IMR-90 (cell line): ENCODE results near the gene TRAPPC12. TPM values are rescaled to one million over a fixed set of nuclear protein-coding genes. Genes with fewer than 3 reads are reported as not detected.

ENCODE experiments used
- ATAC-seq: fragments of 200-7000 bp; cut with Tn5 transposase; 2 replicates; pipeline ENCODE4 v1.9.1; 2020; ENCODE audit warnings: low read depth, mild to moderate bottlenecking, moderate library complexity
- BruUV-seq: library from RNA; stranded (reverse); fragments of 400-500 nt; replicated peaks from 2 replicates; lab custom pipeline; 2021; lab: Mats Ljungman, UMichigan
- CTCF ChIA-PET: fragments of 300-600 bp; formaldehyde crosslinking; extraction: SDS; loops from one replicate; lab custom pipeline; 2021; ENCODE audit warnings: antibody characterized with exemption; lab: Yijun Ruan, JAX
- POLR2A ChIA-PET: fragments of 300-600 bp; sonication (Branson Sonifier 250); formaldehyde crosslinking; loops from one replicate; lab custom pipeline; 2022; ENCODE audit warnings: antibody characterized with exemption; ENCODE audit not compliant: unreplicated experiment; lab: Charles Lee
- DNase-seq: peaks from one replicate; pipeline ENCODE4 v3.0.0; 2013
- H2AFZ ChIP-seq: replicated peaks from 2 replicates; pipeline ENCODE3; 2013; ENCODE audit warnings: low read length, mild to moderate bottlenecking; ENCODE audit not compliant: poor library complexity
- H2AK5ac ChIP-seq: 2 replicates; pipeline ENCODE4 v1.6.1; 2013; ENCODE audit warnings: low read depth, low read length, inconsistent platforms
- H2AK9ac ChIP-seq: replicated peaks from 2 replicates; pipeline ENCODE3; 2013; ENCODE audit warnings: mild to moderate bottlenecking, low read depth, low read length, moderate library complexity; ENCODE audit not compliant: poor library complexity
- H2BK120ac ChIP-seq: 2 replicates; pipeline ENCODE4 v1.6.1; 2013; ENCODE audit warnings: low read depth, low read length, inconsistent platforms
- H2BK15ac ChIP-seq: 3 replicates; pipeline ENCODE4 v1.6.1; 2013; ENCODE audit warnings: low read depth, low read length, inconsistent platforms
- H2BK20ac ChIP-seq: 2 replicates; pipeline ENCODE4 v1.6.1; 2013; ENCODE audit warnings: low read depth, mild to moderate bottlenecking, inconsistent platforms, low read length, moderate library complexity
- H2BK5ac ChIP-seq: 2 replicates; pipeline ENCODE4 v1.6.1; 2013; ENCODE audit warnings: mild to moderate bottlenecking, low read depth, low read length, inconsistent platforms; ENCODE audit not compliant: poor library complexity, severe bottlenecking
- H3K14ac ChIP-seq: replicated peaks from 2 replicates; pipeline ENCODE4 v1.6.1; 2013; ENCODE audit warnings: low read depth, low read length, inconsistent platforms
- H3K18ac ChIP-seq: 2 replicates; pipeline ENCODE4 v1.6.1; 2013; ENCODE audit warnings: low read depth, low read length, control low read depth
- H3K23ac ChIP-seq: 2 replicates; pipeline ENCODE4 v1.6.1; 2013; ENCODE audit warnings: low read depth, low read length, inconsistent platforms
- H3K27ac ChIP-seq: 2 replicates; pipeline ENCODE4 v1.5.1; 2013; ENCODE audit warnings: mild to moderate bottlenecking, control low read depth, low read length; ENCODE audit not compliant: insufficient read depth
- H3K27me3 ChIP-seq: 2 replicates; pipeline ENCODE4 v1.6.1; 2013; ENCODE audit warnings: low read length; ENCODE audit not compliant: control insufficient read depth, insufficient read depth
- H3K36me3 ChIP-seq: 2 replicates; pipeline ENCODE4 v1.6.1; 2013; ENCODE audit warnings: low read length, mixed read lengths; ENCODE audit not compliant: control insufficient read depth, insufficient read depth
- H3K4ac ChIP-seq: 2 replicates; pipeline ENCODE4 v1.6.1; 2013; ENCODE audit warnings: low read depth, low read length, inconsistent platforms
- H3K4me1 ChIP-seq: 2 replicates; pipeline ENCODE4 v1.6.1; 2013; ENCODE audit warnings: low read length, mixed read lengths; ENCODE audit not compliant: control insufficient read depth, insufficient read depth
- H3K4me2 ChIP-seq: 2 replicates; pipeline ENCODE4 v1.6.1; 2013; ENCODE audit warnings: low read depth, mild to moderate bottlenecking, control low read depth, low read length, moderate library complexity
- H3K4me3 ChIP-seq: 2 replicates; pipeline ENCODE4 v1.5.1; 2013; ENCODE audit warnings: low read depth, mild to moderate bottlenecking, control low read depth, low read length, moderate library complexity; ENCODE audit not compliant: insufficient read depth
- H3K56ac ChIP-seq: 2 replicates; pipeline ENCODE4 v1.6.1; 2013; ENCODE audit warnings: low read length, inconsistent platforms; ENCODE audit not compliant: insufficient read depth; ENCODE audit errors: extremely low read depth
- H3K79me1 ChIP-seq, 2 experiments: 2 replicates each; pipeline ENCODE4 v1.6.1; 2013; ENCODE audit warnings: low read length in 2 of 2, inconsistent platforms in 1 of 2, low read depth in 1 of 2
- H3K9ac ChIP-seq: 2 replicates; pipeline ENCODE4 v1.6.1; 2013; ENCODE audit warnings: low read depth, low read length, control low read depth
- H3K9me1 ChIP-seq: 2 replicates; pipeline ENCODE4 v1.6.1; 2013; ENCODE audit warnings: low read length, inconsistent platforms; ENCODE audit not compliant: insufficient read depth
- H3K9me3 ChIP-seq: 2 replicates; pipeline ENCODE4 v1.6.1; 2013; ENCODE audit warnings: low read length; ENCODE audit not compliant: control insufficient read depth, insufficient read depth
- H4K20me1 ChIP-seq: 2 replicates; pipeline ENCODE4 v1.6.1; 2013; ENCODE audit warnings: low read length, inconsistent platforms; ENCODE audit not compliant: insufficient read depth
- H4K5ac ChIP-seq: 2 replicates; pipeline ENCODE4 v1.6.1; 2013; ENCODE audit warnings: mild to moderate bottlenecking, low read depth, low read length, control low read depth
- H4K8ac ChIP-seq, 2 experiments: 2 replicates each; pipeline ENCODE4 v1.6.1; 2013; ENCODE audit warnings: low read depth in 2 of 2, low read length in 2 of 2, control low read depth in 1 of 2, inconsistent platforms in 1 of 2
- H4K91ac ChIP-seq: 2 replicates; pipeline ENCODE4 v1.6.1; 2013; ENCODE audit warnings: low read depth, low read length, inconsistent platforms; ENCODE audit not compliant: insufficient read depth
- BHLHE40 ChIP-seq: fragments of 150-350 bp; IDR thresholded peaks from 2 replicates; pipeline ENCODE4 v1.6.1; 2016; ENCODE audit warnings: mild to moderate bottlenecking, low read depth, low read length
- CEBPB ChIP-seq: IDR thresholded peaks from 2 replicates; pipeline ENCODE4 v1.6.1; 2012; ENCODE audit warnings: low read depth, low read length, improper control_type of control experiment
- CHD1 ChIP-seq: IDR thresholded peaks from 2 replicates; pipeline ENCODE4 v1.6.1; 2012; ENCODE audit warnings: low read depth, low read length, improper control_type of control experiment
- FOS ChIP-seq: fragments of 150-350 bp; IDR thresholded peaks from 2 replicates; pipeline ENCODE4 v1.6.1; 2016; ENCODE audit warnings: low read depth, low read length
- MAZ ChIP-seq: IDR thresholded peaks from 2 replicates; pipeline ENCODE4 v1.6.1; 2012; ENCODE audit warnings: low read depth, mild to moderate bottlenecking, low read length, improper control_type of control experiment, moderate library complexity, borderline replicate concordance
- MXI1 ChIP-seq: IDR thresholded peaks from 2 replicates; pipeline ENCODE4 v1.6.1; 2012; ENCODE audit warnings: low read depth, mild to moderate bottlenecking, low read length, moderate library complexity, borderline replicate concordance
- POLR2A ChIP-seq: IDR thresholded peaks from 2 replicates; pipeline ENCODE4 v1.6.1; 2012; ENCODE audit warnings: mild to moderate bottlenecking, low read depth, low read length
- RAD21 ChIP-seq: IDR thresholded peaks from 2 replicates; pipeline ENCODE4 v1.6.1; 2012; ENCODE audit warnings: low read length, improper control_type of control experiment
- RFX5 ChIP-seq: IDR thresholded peaks from 2 replicates; pipeline ENCODE4 v1.8.0; 2012; ENCODE audit warnings: low read depth, mild to moderate bottlenecking, low read length, moderate library complexity
- SMC3 ChIP-seq: fragments of 150-350 bp; IDR thresholded peaks from 2 replicates; pipeline ENCODE4 v1.6.1; 2016; ENCODE audit warnings: low read depth, mild to moderate bottlenecking, antibody characterized with exemption, low read length, moderate library complexity
- USF2 ChIP-seq: fragments of 150-350 bp; IDR thresholded peaks from 2 replicates; pipeline ENCODE4 v1.6.1; 2017; ENCODE audit warnings: mild to moderate bottlenecking, antibody characterized with exemption, low read length, low read depth
- WGBS, 2 experiments: methylation state at CpG; one replicate each; pipeline versions ENCODE4 v1.1.5 to v1.1.7; 2013; ENCODE audit warnings: missing lambda C conversion rate in 2 of 2; ENCODE audit not compliant: insufficient read length in 1 of 2; ENCODE audit errors: extremely low coverage in 2 of 2; 5-methylcytosine and 5-hydroxymethylcytosine counted together
- dilution Hi-C: fragments of 300-500 bp; cut with HindIII; formaldehyde crosslinking; loops from one replicate; pipeline ENCODE4 v1.14.3; 2018; ENCODE audit warnings: low sequenced_read_pairs; ENCODE audit not compliant: unreplicated experiment
- in situ Hi-C: fragments of 300-500 bp; cut with MboI; formaldehyde crosslinking; loops from 3 replicates; pipeline ENCODE4 v1.14.3; 2019; ENCODE audit warnings: low sequenced_read_pairs, inconsistent platforms, mixed read lengths
- intact Hi-C: fragments of 100-400 bp; cut with micrococcal nuclease; formaldehyde crosslinking; loops from 2 replicates; pipeline ENCODE4 v1.10.0; 2022
- polyA plus RNA-seq, 3 experiments: library from polyadenylated mRNA; depleted of rRNA; stranded (reverse); fragments of >200 nt; gene quantifications; 2 replicates each; pipeline ENCODE4 v1.2.3, GENCODE V29; 2012; ENCODE audit warnings: low replicate concordance in 1 of 3
- total RNA-seq: library from RNA; depleted of rRNA; stranded (reverse); fragments of >200 nt; gene quantifications from 2 replicates; pipeline ENCODE4 v1.2.3, GENCODE V29; 2012
- TF ChIP-seq, protein P1 (sequence below): conservative IDR thresholded peaks from 2 replicates; pipeline ENCODE4 v1.5.1; 2012; ENCODE audit warnings: mild to moderate bottlenecking, low read depth, low read length, improper control_type of control experiment

TRAPPC12 gene
- total and polyA plus RNA-seq, 2 of the 4 experiments (the other 2 are of a cell fraction) = 25.8 to 69.9 TPM

DNA sequence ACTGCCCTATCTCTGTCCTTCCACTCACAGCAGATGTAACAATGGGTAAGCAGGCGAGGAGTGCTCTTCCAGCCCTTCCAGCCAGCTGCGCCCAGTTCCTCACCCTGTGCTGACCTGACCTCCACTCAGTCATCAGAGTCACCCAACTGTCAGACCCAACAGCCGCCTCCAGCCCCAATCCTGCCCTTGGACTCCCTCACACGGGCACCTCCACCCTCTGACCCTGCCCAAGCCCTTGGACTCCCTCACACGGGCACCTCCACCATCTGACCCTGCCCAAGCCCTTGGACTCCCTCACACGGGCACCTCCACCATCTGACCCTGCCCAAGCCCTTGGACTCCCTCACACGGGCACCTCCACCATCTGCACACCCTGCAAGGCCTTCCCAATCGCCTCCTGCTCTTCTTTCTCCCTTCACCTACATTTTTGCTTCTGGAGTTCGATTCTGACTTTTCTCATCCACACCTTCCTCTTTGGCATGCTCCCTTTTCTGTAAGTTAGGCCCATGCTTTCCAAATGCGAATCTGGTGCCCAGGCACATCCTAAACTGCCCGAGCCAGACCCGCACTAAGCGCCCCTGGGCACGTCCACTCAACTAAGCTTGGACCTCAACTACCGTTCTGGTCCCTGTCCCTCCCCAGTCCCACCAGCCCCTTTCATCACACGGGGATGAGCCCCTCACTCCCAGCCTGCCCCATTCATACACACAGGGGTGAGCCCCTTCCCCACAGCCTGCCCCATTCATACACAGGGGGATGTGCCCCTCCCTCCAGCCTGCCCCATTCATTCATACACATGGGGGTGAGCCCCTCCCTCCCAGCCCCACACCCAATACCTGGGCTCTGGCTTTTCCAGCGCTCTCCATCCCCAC lies 17.7 kb upstream of the TRAPPC12 start:
- dilution Hi-C loops = no loop called here
- ATAC-seq = no peak
- no peaks in the 10 kb centered on the region for H4K20me1 ChIP-seq

More for the DNA sequence above, 17.7 kb upstream of the TRAPPC12 start:
- Histone ChIP-seq H3K4ac (no peak overlapping the region), H3K9me1 (no peaks in the 10 kb centered on the region), H3K27ac (no peak overlapping the region), H4K8ac (no peak overlapping the region), H4K91ac (no peak overlapping the region), H3K9ac (no peak overlapping the region), H2BK20ac (no peak overlapping the region), H3K27me3 (no peaks in the 10 kb centered on the region), H3K9me3 (no peaks in the 10 kb centered on the region), H2BK120ac (no peak overlapping the region), H3K4me1 (no peaks in the 10 kb centered on the region), H3K79me1 (peaks cover 18 to 42% of the 10 kb centered on the region in 2 experiments), H3K18ac (no peak overlapping the region), H3K14ac (no peak overlapping the region), H2BK15ac (no peak overlapping the region), H3K56ac (no peak overlapping the region), H3K4me2 (no peak overlapping the region), H2AK9ac (no peak overlapping the region), H2BK5ac (no peak overlapping the region), H2AFZ (no peak overlapping the region), H4K5ac (no peak overlapping the region), H3K23ac (no peak overlapping the region), H2AK5ac (no peak overlapping the region), H3K4me3 (no peak overlapping the region), H3K36me3 (no peaks in the 10 kb centered on the region)
- WGBS, 2 experiments = 93% methylated on average over 9 of the region's 17 CpGs; no CpG with 5 or more reads in 1 of the 2 experiments
- ChIA-PET POLR2A (no interaction called here), CTCF (interaction anchor here (0.6 kb wide), 1 partner anchor 575 kb away, joined by 4 read pairs; no protein-coding TSS in a partner anchor)
- DNase-seq = no peak
- in situ Hi-C loops (no loop called here), intact Hi-C loops (no loop called here)
- TF ChIP-seq USF2 (no peak), RFX5 (no peak), FOS (no peak), CEBPB (no peak), RAD21 (no peak), CHD1 (no peak), MXI1 (no peak), POLR2A (no peak), MAZ (no peak), BHLHE40 (no peak), SMC3 (no peak)
- TF ChIP-seq, protein P1, sequence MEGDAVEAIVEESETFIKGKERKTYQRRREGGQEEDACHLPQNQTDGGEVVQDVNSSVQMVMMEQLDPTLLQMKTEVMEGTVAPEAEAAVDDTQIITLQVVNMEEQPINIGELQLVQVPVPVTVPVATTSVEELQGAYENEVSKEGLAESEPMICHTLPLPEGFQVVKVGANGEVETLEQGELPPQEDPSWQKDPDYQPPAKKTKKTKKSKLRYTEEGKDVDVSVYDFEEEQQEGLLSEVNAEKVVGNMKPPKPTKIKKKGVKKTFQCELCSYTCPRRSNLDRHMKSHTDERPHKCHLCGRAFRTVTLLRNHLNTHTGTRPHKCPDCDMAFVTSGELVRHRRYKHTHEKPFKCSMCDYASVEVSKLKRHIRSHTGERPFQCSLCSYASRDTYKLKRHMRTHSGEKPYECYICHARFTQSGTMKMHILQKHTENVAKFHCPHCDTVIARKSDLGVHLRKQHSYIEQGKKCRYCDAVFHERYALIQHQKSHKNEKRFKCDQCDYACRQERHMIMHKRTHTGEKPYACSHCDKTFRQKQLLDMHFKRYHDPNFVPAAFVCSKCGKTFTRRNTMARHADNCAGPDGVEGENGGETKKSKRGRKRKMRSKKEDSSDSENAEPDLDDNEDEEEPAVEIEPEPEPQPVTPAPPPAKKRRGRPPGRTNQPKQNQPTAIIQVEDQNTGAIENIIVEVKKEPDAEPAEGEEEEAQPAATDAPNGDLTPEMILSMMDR = no peak
- no TSS peak for BruUV-seq
